Right lobe of liver (tissue), 6 donors: ENCODE results near the gene MARCHF7. TPM values are rescaled to one million over a fixed set of nuclear protein-coding genes. Genes with fewer than 3 reads are reported as not detected.
A peak's percentile ranks its signal among the peaks of the same experiment; 100 is the strongest.

Experiments
- ATAC-seq, 4 donors: fragments of 200-7000 bp; cut with Tn5 transposase; one replicate each; pipeline ENCODE4 v1.9.1; 2020; ENCODE audit warnings: mild to moderate bottlenecking in 4 of 4, moderate library complexity in 4 of 4
- DNase-seq, 3 donors: peaks; one replicate each; pipeline ENCODE4 v3.0.0-alpha.2; 2020
- H3K27ac ChIP-seq, 3 donors: fragments of 200-600 bp; one replicate each; pipeline ENCODE4 v1.8.0; 2022
- H3K27me3 ChIP-seq, 2 donors: fragments of 200-600 bp; one replicate each; pipeline ENCODE4 v1.8.0; 2022
- H3K36me3 ChIP-seq, 4 donors: fragments of 200-600 bp; sonication (generic) in 1 of 4; one replicate each; pipeline versions ENCODE4 v1.5.1 to v1.8.0; 2017 to 2022; ENCODE audit warnings: control low read depth in 1 of 4
- H3K4me1 ChIP-seq, 4 donors: fragments of 200-600 bp; sonication (generic) in 1 of 4; one replicate each; pipeline versions ENCODE4 v1.5.1 to v1.8.0; 2017 to 2022; ENCODE audit warnings: control low read depth in 1 of 4
- H3K4me3 ChIP-seq, 3 donors: fragments of 200-600 bp; one replicate each; pipeline ENCODE4 v1.8.0; 2022
- H3K9me3 ChIP-seq, 4 donors: fragments of 200-600 bp; sonication (generic) in 1 of 4; one replicate each; pipeline versions ENCODE4 v1.5.1 to v1.8.0; 2017 to 2022; ENCODE audit warnings: control low read depth in 1 of 4
- POLR2A ChIP-seq: fragments of 450-650 bp; IDR thresholded peaks from one replicate; pipeline ENCODE4 v1.6.1; 2017; ENCODE audit warnings: antibody characterized with exemption, mild to moderate bottlenecking
- WGBS: methylation state at CpG from one replicate; pipeline ENCODE4 v1.1.6; 2018; ENCODE audit warnings: low coverage, low lambda C conversion rate; ENCODE audit not compliant: insufficient coverage; ENCODE audit errors: missing lambda C conversion rate; 5-methylcytosine and 5-hydroxymethylcytosine counted together
- intact Hi-C, 2 donors: fragments of 100-400 bp; cut with DNase I; formaldehyde crosslinking; loops; one replicate each; pipeline versions ENCODE4 v1.11.2 to v1.14.1; 2022
- total RNA-seq, 6 experiments: library from RNA; depleted of rRNA in 2 of 6; stranded (reverse); fragments of >200 nt in 2 of 6; fragmentation: NEBNext Ultra II Directional in 3 of 6; extraction: Animal tissue kit (Norgen Biotek cat#: 25700) in 3 of 6; gene quantifications; one replicate each; pipeline versions ENCODE4 v1.1.0 to v1.2.4, GENCODE V29; 2016 to 2023
- TF ChIP-seq, protein P1 (sequence below), 4 donors: fragments of 200-600 bp in 3 of 4; fragments of 450-650 bp in 1 of 4; IDR thresholded peaks; one replicate each; pipeline versions ENCODE4 v1.5.1 to v1.8.0; 2016 to 2022; ENCODE audit warnings: antibody characterized with exemption in 4 of 4, mild to moderate bottlenecking in 2 of 4
- donor health status: DM: no; HTN: yes; CAD: no.
- donor health status: DM: no; HTN: no; CAD: no.
- donor health status: DM: no; HTN: no; CAD: no.
- donor health status: DM: no; HTN: yes; CAD: no.
- donor health status: DM: no; HTN: yes; CAD: no.

The MARCHF7 gene
- total RNA-seq, 6 experiments from 2014 or later: 20.1 to 41.2 (median 29.8) TPM

DNA sequence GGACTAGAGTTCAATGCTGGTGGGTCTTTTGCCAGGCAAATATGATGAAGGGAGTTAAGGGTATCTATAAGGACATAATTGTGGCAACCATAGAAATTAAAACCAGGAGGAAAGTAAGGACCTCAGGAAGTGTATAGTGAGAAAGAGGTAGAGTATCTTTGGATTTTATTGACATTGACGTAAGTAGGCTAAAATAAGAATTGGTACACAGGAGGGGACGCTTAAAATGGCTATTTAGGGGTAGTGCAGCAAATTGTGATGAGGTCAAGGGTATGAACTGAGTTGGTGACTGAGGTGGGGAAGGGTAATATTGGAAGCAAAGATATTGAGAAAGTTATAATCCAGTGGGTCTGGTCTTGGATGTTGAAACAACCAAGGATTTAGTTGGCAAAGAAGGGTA is 42.7 kb downstream of the MARCHF7 start:
- Histone ChIP-seq H3K4me1 (no peaks in the 10 kb centered on the region), H3K27ac (no peak overlapping the region), H3K9me3 (no peaks in the 10 kb centered on the region), H3K4me3 (no peak overlapping the region), H3K36me3 (peaks cover 0 to 39% (median 3%) of the 10 kb centered on the region in 4 donors), H3K27me3 (no peaks in the 10 kb centered on the region)
- DNase-seq: no peak
- TF ChIP-seq POLR2A: no peak
- TF ChIP-seq, protein P1, sequence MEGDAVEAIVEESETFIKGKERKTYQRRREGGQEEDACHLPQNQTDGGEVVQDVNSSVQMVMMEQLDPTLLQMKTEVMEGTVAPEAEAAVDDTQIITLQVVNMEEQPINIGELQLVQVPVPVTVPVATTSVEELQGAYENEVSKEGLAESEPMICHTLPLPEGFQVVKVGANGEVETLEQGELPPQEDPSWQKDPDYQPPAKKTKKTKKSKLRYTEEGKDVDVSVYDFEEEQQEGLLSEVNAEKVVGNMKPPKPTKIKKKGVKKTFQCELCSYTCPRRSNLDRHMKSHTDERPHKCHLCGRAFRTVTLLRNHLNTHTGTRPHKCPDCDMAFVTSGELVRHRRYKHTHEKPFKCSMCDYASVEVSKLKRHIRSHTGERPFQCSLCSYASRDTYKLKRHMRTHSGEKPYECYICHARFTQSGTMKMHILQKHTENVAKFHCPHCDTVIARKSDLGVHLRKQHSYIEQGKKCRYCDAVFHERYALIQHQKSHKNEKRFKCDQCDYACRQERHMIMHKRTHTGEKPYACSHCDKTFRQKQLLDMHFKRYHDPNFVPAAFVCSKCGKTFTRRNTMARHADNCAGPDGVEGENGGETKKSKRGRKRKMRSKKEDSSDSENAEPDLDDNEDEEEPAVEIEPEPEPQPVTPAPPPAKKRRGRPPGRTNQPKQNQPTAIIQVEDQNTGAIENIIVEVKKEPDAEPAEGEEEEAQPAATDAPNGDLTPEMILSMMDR (IDR thresholded peaks at IDR 0.05): no peak
- intact Hi-C loops: no loop called here
- WGBS: 97% methylated on average over 2 of the region's 2 CpGs
- ATAC-seq: no peak

DNA sequence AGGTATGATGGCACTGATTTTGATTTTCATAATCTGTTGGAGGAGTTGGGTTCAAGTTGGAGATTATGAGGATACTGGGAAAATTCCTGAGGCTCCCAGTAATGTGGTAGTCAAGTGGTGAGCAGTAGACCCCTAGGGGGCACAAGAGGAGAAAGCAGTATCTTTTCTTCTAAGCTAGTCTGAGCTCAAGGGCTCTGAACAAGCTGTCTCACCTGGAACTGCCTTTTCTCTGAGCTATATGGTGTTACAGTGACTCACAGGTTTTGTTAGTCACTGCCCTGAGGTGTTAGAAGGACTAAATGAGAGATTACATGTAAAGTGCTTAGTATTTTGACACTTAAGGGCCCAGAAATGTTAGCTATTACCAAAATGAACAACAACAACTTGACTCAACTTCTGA is 43.5 kb downstream of the MARCHF7 start:
- no peak for TF ChIP-seq POLR2A
- TF ChIP-seq, protein P1 (IDR thresholded peaks at IDR 0.05): peak in 2 of 4 donors; percentile 17 to 23
- no peaks in the 10 kb centered on the region for H3K4me1 ChIP-seq
- H3K36me3 ChIP-seq: peaks cover 0 to 43% (median 6%) of the 10 kb centered on the region in 4 donors
- ATAC-seq: peak; percentile 28 to 51 (median 42)
- intact Hi-C loops: no loop called here
- H3K4me3 ChIP-seq: no peak overlapping the region
- DNase-seq: no peak
- no peak overlapping the region for H3K27ac ChIP-seq
- H3K27me3 ChIP-seq: no peaks in the 10 kb centered on the region
- H3K9me3 ChIP-seq: no peaks in the 10 kb centered on the region

DNA sequence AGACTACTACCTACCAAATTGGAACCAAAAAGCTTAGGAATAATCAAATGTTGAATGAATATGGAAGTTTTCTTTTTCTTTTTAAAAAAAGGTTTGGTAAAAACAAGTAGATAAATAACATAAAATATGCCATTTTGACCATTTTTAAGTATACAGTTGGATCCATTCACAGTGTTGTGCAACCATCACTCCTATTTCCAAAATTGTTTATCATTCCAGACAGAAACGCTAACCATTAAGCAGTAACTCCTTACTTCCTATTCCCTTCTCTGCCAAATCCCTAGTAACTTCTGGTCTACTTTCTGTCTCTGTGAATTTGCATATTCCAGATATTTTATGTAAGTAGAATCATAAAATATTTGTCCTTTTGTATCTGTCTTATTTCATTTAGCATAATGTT is 45.9 kb downstream of the MARCHF7 start:
- DNase-seq: no peak
- Histone ChIP-seq H3K27me3 (no peaks in the 10 kb centered on the region), H3K4me3 (no peak overlapping the region), H3K4me1 (no peaks in the 10 kb centered on the region), H3K27ac (no peak overlapping the region), H3K36me3 (peaks cover 0 to 47% (median 12%) of the 10 kb centered on the region in 4 donors), H3K9me3 (no peaks in the 10 kb centered on the region)
- intact Hi-C loops: no loop called here
- TF ChIP-seq, protein P1 (IDR thresholded peaks at IDR 0.05): no peak
- TF ChIP-seq POLR2A: no peak
- no peak for ATAC-seq
- WGBS: 9% methylated on average over 1 of the region's 1 CpG

DNA sequence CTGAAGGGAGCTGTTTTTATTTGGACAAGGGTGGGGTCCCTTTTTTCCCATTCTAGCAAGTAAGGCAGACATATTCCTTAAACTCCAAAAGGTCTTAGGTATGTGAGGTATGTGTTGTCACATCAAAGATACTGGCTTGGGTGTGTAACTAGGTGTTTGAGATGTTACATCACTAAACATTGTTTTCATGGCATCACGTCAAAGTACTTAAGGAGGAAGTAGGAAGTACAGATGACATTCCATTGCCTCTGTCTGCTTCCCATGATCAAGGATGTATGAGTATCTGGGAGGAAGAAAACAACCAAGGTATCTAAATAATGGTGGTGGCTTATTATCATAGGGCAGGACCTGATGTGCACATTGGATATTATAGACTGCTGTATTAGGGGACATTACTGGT is 46.4 kb downstream of the MARCHF7 start:
- H3K27ac ChIP-seq: no peak overlapping the region
- ATAC-seq (no peak), DNase-seq (no peak)
- WGBS: 44% methylated on average over 1 of the region's 1 CpG
- intact Hi-C loops: no loop called here
- no peaks in the 10 kb centered on the region for H3K4me1 ChIP-seq
- H3K9me3 ChIP-seq: no peaks in the 10 kb centered on the region
- TF ChIP-seq POLR2A: no peak
- TF ChIP-seq, protein P1 (IDR thresholded peaks at IDR 0.05): no peak
- no peaks in the 10 kb centered on the region for H3K27me3 ChIP-seq
- H3K4me3 ChIP-seq: no peak overlapping the region
- H3K36me3 ChIP-seq: peaks cover 0 to 47% (median 14%) of the 10 kb centered on the region in 4 donors

DNA sequence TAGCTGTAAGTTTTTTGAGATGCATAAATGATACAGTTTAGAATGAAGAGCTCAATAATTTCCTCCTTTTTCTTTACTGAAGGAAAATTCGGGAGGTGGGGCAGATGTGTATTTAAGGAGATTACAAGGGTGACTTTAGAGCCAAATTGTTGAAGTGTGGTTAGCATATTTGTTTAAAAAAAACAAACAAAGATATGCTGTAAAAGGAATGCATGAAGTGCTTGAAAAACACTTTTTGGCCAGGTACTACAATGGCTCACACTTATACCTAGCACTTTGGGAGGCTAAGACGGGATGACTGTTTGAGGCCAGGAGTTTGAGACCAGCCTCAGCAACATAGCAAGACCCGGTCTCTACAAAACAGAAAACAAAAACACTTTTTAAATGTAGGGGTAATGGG is 47.3 kb downstream of the MARCHF7 start:
- Histone ChIP-seq H3K4me3 (no peak overlapping the region), H3K36me3 (peaks cover 0 to 49% (median 14%) of the 10 kb centered on the region in 4 donors), H3K4me1 (no peaks in the 10 kb centered on the region), H3K27ac (no peak overlapping the region), H3K9me3 (no peaks in the 10 kb centered on the region), H3K27me3 (no peaks in the 10 kb centered on the region)
- DNase-seq (no peak), ATAC-seq (no peak)
- TF ChIP-seq POLR2A: no peak
- TF ChIP-seq, protein P1 (IDR thresholded peaks at IDR 0.05): no peak
- WGBS: 83% methylated on average over 3 of the region's 3 CpGs
- intact Hi-C loops: no loop called here
